Ovary (tissue), 3 donors: Measurements from ENCODE around the gene FANCG.

ENCODE experiments used
- CTCF ChIP-seq, 3 donors: fragments of 450-650 bp in 2 of 3; fragments of 200-600 bp in 1 of 3; IDR thresholded peaks; one replicate each; pipeline versions ENCODE4 v1.5.1 to v1.8.0; 2016 to 2022; ENCODE audit warnings: antibody characterized with exemption in 3 of 3, mild to moderate bottlenecking in 1 of 3
- EP300 ChIP-seq: sonication (generic); formaldehyde crosslinking; IDR thresholded peaks from one replicate; pipeline ENCODE4 v1.6.1; 2017; ENCODE audit warnings: antibody characterized with exemption
- POLR2A ChIP-seq: fragments of 450-650 bp; IDR thresholded peaks from one replicate; pipeline ENCODE4 v1.6.1; 2017; ENCODE audit warnings: antibody characterized with exemption, mild to moderate bottlenecking, moderate library complexity
- donor health status: DM: no; HTN: no; CAD: no.

- TF ChIP-seq CTCF (IDR thresholded peaks at IDR 0.05) (peak; percentile 75 to 90 (median 76)), EP300 (no peak), POLR2A (peak; percentile 45)
Measured at GRCh38 chr9:35096035-35096849, 16.5 kb upstream of the FANCG start, which contains the start of gene PIGO.
